GM12878 (cell line): ENCODE measurements around the gene SLC39A6. TPM values are rescaled to one million over a fixed set of nuclear protein-coding genes. Genes with fewer than 3 reads are reported as not detected.
A peak's percentile ranks its signal among the peaks of the same experiment; 100 is the strongest.

Experiments used
- ATF7 ChIP-seq: fragments of 450-650 bp; IDR thresholded peaks from 2 replicates; pipeline ENCODE4 v1.6.1; 2016; ENCODE audit warnings: low read depth, mild to moderate bottlenecking
- BCLAF1 ChIP-seq: fragments of 450-650 bp; IDR thresholded peaks from 2 replicates; pipeline ENCODE4 v1.6.1; 2017; ENCODE audit warnings: antibody characterized with exemption, mild to moderate bottlenecking, moderate library complexity
- CUX1 ChIP-seq: IDR thresholded peaks from 2 replicates; pipeline ENCODE4 v1.6.1; 2012; ENCODE audit warnings: improper control_type of control experiment, low read depth, low read length; ENCODE audit not compliant: insufficient replicate concordance
- JUND ChIP-seq: IDR thresholded peaks from 2 replicates; pipeline ENCODE4 v1.6.1; 2012; ENCODE audit warnings: low read depth, mild to moderate bottlenecking, low read length, improper control_type of control experiment, moderate library complexity
- RCOR1 ChIP-seq: conservative IDR thresholded peaks from 2 replicates; pipeline ENCODE4 v1.6.1; 2012; ENCODE audit warnings: low read depth, low read length, improper control_type of control experiment
- SMAD1 ChIP-seq: fragments of 450-650 bp; IDR thresholded peaks from 2 replicates; pipeline ENCODE4 v1.6.1; 2018; ENCODE audit warnings: mild to moderate bottlenecking, low read depth; ENCODE audit not compliant: partially characterized antibody
- SMAD5 ChIP-seq: IDR thresholded peaks from 2 replicates; pipeline ENCODE4 v1.6.1; 2016; ENCODE audit warnings: antibody characterized with exemption, low read depth
- SRF ChIP-seq, 2 experiments: IDR thresholded peaks; 2 replicates each; pipeline ENCODE4 v1.6.1; 2011; ENCODE audit warnings: low read depth in 2 of 2, low read length in 2 of 2, mild to moderate bottlenecking in 1 of 2, moderate library complexity in 1 of 2
- polyA plus RNA-seq, 11 experiments: library from polyadenylated mRNA; depleted of rRNA in 4 of 11; unstranded in 6 of 11; stranded (reverse) in 5 of 11; fragments of >200 nt; fragmentation: Nextera tagmentation in 4 of 11; fragmentation: Illumina TruSeq in 1 of 11; extraction: Ambion mirVana in 4 of 11; extraction: Trizol in 1 of 11; gene quantifications; 1 replicate in 1 of 11; 2 replicates in 10 of 11; pipeline versions ENCODE4 v1.2.1 to v1.2.3, GENCODE V29; 2011 to 2016; ENCODE audit warnings: inconsistent platforms in 2 of 11, missing spikeins in 2 of 11, low read depth in 1 of 11
- total RNA-seq, 4 experiments: library from RNA; depleted of rRNA in 3 of 4; stranded (reverse); fragments of >200 nt in 3 of 4; fragmentation: Illumina TruSeq in 1 of 4; extraction: Trizol in 1 of 4; gene quantifications; 2 replicates each; pipeline versions ENCODE4 v1.2.1 to v1.2.3, GENCODE V29; 2013 to 2021
- TF ChIP-seq, protein P1 (sequence below): IDR thresholded peaks from 2 replicates; pipeline ENCODE4 v1.6.1; 2012; ENCODE audit warnings: low read depth, low read length, improper control_type of control experiment
- TF ChIP-seq, protein P2 (sequence below): fragments of 450-650 bp; IDR thresholded peaks from 2 replicates; pipeline ENCODE4 v1.6.1; 2017; ENCODE audit warnings: mild to moderate bottlenecking, moderate library complexity

The SLC39A6 gene
- total and polyA plus RNA-seq, 10 of the 15 experiments (the other 5 are each of a cell fraction or from before 2014, with no cell fraction given), result 12.4 to 65.9 (median 41.3) TPM

DNA sequence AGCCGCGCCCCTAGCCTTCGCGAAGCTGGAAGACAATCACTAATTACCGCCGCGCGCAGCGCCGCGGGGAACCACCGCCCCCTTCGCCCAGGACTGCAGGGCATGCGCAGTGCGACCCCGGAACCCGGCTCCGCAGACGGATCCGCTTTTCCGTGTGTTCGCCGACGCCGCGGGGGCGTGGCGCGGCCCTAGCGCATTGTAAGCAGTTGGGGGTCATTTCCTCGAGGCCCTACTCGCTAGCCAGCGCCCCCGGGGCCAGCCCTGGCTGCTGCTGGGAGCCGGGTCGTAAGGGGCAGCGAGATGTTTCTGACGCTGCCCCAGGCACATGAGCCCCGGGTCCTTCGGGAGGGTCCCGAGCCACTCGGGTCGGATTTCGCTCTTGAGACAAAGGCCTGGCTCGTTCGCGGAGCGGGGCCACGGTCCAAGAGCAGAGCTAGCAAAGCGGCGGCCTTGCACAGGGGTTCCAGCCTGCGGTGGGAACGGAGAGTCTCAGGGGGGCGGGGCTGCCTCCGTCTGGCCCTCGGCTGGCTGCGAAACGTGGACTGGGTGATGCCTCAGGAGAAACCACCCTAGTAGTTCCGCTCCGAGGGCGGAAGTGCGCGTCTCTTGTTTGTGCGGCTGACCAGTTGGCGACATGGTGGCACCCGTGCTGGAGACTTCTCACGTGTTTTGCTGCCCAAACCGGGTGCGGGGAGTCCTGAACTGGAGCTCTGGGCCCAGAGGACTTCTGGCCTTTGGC, at the start of gene SLC39A6, which contains the start of gene ELP2 (continued):
- TF ChIP-seq ATF7 (no peak; the same call in 1 of the 2 replicates), RCOR1 (no peak), CUX1 (no peak), SMAD5 (peak; percentile 63; the same call in 1 of the 2 replicates), JUND (no peak), SMAD1 (no peak), BCLAF1 (no peak), SRF (IDR thresholded peaks at IDR 0.05; ENCODE audit: low read depth in 2 of 2, low read length in 2 of 2) (peak in 1 of 2 experiments; percentile 53; a peak in 1 of 4 replicates)
- TF ChIP-seq, protein P1, sequence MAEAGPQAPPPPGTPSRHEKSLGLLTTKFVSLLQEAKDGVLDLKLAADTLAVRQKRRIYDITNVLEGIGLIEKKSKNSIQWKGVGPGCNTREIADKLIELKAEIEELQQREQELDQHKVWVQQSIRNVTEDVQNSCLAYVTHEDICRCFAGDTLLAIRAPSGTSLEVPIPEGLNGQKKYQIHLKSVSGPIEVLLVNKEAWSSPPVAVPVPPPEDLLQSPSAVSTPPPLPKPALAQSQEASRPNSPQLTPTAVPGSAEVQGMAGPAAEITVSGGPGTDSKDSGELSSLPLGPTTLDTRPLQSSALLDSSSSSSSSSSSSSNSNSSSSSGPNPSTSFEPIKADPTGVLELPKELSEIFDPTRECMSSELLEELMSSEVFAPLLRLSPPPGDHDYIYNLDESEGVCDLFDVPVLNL, result no peak
- TF ChIP-seq, protein P2, sequence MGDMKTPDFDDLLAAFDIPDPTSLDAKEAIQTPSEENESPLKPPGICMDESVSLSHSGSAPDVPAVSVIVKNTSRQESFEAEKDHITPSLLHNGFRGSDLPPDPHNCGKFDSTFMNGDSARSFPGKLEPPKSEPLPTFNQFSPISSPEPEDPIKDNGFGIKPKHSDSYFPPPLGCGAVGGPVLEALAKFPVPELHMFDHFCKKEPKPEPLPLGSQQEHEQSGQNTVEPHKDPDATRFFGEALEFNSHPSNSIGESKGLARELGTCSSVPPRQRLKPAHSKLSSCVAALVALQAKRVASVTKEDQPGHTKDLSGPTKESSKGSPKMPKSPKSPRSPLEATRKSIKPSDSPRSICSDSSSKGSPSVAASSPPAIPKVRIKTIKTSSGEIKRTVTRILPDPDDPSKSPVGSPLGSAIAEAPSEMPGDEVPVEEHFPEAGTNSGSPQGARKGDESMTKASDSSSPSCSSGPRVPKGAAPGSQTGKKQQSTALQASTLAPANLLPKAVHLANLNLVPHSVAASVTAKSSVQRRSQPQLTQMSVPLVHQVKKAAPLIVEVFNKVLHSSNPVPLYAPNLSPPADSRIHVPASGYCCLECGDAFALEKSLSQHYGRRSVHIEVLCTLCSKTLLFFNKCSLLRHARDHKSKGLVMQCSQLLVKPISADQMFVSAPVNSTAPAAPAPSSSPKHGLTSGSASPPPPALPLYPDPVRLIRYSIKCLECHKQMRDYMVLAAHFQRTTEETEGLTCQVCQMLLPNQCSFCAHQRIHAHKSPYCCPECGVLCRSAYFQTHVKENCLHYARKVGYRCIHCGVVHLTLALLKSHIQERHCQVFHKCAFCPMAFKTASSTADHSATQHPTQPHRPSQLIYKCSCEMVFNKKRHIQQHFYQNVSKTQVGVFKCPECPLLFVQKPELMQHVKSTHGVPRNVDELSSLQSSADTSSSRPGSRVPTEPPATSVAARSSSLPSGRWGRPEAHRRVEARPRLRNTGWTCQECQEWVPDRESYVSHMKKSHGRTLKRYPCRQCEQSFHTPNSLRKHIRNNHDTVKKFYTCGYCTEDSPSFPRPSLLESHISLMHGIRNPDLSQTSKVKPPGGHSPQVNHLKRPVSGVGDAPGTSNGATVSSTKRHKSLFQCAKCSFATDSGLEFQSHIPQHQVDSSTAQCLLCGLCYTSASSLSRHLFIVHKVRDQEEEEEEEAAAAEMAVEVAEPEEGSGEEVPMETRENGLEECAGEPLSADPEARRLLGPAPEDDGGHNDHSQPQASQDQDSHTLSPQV, result no peak
